HG03354 (cell line): ENCODE results near the gene LRRC57.
A peak's percentile ranks its signal among the peaks of the same experiment; 100 is the strongest.

Experiments used
- ATAC-seq: cut with Tn5 transposase; IDR thresholded peaks from one replicate; pipeline ENCODE4 v1.9.1; 2021; ENCODE audit warnings: mild to moderate bottlenecking; ENCODE audit not compliant: unreplicated experiment, poor library complexity, severe bottlenecking

Gene LRRC57

DNA sequence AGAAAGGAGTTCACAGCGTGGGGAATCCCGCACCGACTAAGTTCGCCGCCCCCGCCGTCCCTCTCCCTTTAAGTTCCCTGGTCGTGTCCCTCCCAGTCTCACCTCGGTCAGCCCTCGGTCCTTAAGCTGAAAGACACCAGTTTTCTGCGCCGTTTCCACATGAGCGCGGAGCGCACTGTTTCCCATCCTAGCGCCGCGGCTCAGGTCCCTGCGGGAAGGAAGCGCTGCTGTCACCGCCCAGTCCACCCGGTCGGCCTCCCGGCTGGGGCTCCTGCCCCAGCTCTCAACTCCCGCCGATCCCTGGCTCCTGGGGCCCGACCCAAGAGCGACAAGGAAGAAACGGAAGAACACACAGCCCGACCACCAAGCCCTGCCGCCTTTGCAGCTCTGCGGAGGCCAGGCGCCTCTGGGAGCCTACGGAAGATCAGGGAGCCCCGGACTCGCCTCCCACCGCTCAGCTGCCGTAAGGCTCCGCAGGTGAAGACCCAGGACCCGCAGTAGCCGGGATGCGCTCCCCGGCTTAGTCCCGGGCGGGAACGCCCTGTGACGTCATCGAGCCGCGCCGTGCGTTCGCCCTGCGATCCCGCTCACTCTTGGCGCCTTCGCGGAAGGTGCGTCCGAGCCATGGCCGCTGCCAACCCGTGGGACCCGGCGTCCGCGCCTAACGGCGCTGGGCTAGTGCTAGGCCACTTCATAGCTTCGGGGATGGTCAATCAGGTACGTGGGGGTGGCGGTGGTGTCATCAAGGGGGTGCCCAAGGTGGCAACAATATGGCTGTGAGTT lies at the start of gene LRRC57, which contains the start of gene HAUS2:
Gene LRRC57, minus strand, starts transcription at position 545 of the 783 bp plus-strand sequence. Its CDS starts 359 bp downstream, at position 186.
Gene HAUS2, plus strand, starts transcription at position 590 of the 783 bp plus-strand sequence. Its CDS starts 35 bp downstream, at position 625.
- ATAC-seq = peak; percentile 81

DNA sequence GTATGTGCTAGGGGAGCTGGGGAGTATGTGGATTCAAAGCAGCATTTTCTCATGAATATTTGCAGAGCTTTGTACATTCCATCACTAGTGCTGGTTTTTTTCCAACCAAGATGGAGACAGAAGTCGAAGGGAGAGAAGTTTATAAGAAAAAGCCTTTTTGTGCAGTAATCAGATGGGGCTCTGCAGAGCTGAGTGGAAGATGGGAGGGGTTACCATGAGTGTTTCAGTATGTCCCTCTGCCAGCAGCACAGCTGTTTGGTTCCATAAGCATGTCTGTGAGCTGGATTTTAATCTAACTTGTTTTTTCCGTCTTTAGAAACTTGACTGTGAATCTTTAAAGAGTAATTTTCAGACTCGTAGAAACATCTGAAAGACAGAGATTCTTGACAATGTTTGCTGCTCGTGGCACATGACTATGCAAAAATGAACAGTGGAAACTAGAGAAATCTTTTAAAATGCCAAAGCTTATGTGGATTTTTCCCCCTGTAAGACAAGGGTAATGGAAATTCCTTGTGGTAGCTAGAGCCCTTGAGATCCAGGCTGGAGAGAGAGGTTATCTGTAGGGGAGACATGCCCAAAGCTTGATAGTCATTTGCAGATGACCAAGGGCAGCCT lies 47.1 kb upstream of the LRRC57 start:
- ATAC-seq = no peak

DNA sequence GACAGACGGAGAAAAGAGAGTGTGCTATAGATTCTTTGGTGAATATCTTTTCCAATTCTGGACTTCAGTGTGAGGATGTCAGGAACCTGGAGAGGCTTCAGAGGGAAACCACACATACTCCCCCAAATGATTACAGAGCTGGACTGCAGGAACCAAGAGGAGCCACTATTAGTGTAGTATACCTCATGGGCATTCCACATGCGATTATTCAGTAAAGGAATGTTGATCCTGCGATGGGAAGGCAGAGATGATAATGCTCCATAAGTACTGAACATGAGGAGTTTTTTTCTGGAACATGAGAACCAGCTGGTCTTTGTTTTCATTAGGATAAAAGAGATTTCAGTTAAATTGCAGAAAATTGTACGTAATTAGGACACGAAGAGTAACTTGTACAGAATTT lies 45.5 kb upstream of the LRRC57 start:
- ATAC-seq = no peak

DNA sequence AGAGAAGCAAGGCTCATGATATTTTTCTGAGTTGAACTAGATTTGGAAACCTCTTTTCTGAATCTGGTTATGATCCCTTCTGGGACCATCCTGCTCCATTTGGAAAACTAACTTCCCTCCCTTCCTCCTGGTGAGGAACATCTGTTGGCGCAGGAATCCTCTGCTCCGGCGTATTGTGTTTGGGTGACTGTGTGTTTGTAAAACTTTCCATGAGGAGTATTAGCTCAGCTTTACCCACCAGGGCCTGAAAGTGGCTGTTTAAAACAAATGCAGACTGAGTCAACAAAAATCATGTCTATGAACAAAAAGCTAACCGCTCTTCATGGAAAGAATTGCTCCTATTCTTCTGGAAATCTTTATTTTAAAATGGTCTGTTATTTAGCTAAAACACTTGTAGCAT lies 44.5 kb upstream of the LRRC57 start:
- ATAC-seq = no peak

DNA sequence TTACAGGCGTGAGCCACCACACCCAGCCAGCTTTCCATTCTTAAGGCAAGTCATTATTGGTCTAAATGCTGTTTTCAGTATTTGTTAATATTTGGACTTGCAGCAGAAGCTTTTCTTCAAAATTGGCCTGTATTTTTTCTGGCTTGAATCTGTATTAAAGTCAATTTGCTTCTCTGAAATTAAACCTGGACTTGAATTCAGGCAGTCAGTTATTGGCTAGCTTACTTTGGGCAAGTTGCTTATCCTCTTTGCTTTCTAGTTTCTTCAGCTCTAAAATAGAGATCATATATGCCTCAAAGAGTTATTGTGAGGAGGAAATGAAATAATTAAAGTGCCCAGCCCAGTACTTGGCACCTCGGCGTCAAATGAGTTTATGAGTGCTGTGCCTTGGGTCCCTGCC lies 44.1 kb upstream of the LRRC57 start:
- ATAC-seq = no peak

DNA sequence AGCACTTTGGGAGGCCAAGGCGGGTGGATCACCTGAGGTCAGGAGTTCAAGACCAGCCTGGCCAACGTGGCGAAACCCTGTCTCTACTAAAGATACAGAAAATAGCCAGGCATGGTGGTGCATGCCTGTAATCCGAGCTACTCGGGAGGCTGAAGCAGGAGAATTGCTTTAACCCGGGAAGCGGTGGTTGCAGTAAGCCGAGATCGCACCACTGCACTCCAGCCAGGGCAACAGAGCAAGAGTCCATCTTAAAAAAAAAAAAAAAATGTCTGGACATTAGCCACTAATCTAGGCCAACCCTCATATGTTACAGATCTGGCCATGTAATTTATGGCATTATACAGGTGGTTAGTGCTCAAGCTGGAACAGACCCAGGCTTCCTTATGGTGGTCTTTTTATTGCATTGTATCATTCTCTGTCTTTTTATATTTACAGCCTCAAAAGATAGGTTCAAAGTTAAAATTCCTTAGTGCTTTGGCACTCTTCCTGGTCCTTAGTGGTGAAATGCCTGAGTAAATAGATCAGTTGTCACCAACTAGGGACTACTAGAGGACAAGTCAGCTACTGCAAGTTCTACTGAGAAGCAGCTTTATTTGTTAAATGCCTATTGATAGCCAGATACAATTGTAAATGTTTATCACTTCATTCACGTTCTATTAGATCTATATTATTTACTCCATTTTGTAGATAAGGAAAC lies 42.8 kb upstream of the LRRC57 start:
- no peak for ATAC-seq

DNA sequence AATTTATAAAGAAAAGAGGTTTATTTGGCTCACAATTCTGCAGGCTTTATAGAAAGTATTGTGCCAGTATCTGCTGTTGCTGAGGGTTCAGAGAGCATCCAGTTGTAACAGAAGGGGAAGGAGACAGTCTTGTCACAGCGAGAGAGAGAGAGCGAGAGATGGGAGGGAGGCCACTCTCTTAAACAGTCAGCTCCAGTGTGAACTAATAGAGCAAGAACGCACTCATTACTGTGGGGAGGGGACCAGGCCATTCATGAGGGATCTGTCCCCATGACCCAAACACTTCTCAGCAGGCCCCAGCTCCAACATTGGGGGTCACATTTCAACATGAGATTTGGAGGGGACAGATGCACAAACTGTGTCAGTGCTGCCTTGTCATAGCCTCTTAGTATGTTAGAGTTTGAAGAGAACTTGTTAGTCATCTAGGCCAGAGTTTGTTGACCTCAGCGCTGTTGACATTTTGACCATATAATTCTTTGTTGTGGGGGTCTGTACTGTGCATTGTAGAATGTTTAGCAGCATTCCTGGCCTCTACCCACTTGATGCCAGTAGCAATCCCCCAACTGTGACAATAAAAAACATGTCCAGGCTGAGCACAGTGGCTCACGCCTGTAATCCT lies 42.1 kb upstream of the LRRC57 start:
- no peak for ATAC-seq

DNA sequence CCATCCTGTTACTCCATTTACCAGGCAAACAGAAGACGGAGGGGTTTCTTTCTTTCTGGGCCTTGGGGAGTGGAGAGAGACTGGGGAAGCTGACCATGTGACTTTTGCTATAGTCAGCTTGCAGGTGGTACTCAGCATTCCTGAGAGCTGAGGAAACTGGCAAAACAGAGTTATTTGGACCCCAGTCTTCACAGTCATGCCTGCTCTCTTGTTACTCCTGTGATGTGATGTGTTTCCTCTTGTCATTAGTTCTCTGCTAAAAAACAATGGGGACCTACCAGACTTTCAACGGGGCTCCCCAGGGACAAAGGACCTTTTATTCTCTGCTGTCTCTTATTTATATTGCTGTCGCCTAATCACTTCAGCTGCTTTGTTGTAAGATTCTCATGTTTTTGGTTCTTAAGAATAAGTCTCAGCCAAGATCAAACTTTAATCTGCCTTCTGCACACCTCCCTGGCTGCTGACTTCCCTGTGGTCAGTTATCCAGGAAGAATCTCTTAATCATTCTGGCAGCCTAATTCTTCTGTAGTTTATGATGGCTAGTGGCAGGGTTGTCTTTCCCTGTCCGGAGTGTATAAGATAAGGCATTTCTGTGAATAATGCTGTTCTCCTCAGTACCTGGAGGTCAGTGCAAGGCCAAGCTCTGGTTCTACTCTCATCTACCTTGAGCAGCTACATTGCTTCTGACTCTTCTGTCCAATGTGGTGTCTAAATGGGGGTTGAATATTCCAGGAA lies 35.6 kb upstream of the LRRC57 start:
- no peak for ATAC-seq

DNA sequence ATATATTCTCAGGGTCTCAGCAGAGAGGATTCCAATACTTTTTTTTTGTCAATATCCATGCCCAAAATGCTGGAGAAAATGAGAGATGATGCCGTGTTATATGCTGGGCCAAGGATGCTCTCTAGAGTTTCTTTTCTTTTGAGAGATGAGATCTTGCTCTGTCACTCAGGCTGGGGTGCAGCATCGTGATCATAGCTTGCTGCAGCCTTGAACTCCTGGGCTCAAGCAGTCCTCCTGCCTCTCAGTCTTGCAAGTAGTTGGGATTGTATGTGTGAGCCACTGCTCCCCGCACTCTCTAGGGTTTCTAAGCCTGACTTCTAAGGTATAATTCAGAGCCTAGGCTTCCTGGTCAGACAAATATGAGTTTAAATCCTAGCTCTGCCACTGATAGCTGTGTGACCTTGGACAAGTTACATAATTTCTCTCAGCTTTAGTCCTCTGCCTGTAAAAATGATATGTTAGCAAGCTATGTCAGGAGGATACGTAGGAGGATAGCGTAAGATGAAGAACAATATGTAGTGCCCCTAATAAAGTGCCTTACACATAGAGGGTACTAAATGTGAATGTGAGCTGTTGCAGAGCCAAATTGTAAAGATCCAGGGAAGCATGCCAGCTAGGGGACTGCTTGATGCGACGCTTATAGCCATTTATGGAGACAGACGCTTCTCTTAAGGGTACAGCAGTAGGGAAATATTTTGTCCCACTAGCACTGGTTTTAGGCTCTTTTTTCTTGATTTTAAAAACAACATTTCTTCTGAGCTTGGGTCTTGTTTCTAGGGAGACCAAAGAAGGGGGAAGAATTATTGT lies 34.2 kb upstream of the LRRC57 start:
- no peak for ATAC-seq

DNA sequence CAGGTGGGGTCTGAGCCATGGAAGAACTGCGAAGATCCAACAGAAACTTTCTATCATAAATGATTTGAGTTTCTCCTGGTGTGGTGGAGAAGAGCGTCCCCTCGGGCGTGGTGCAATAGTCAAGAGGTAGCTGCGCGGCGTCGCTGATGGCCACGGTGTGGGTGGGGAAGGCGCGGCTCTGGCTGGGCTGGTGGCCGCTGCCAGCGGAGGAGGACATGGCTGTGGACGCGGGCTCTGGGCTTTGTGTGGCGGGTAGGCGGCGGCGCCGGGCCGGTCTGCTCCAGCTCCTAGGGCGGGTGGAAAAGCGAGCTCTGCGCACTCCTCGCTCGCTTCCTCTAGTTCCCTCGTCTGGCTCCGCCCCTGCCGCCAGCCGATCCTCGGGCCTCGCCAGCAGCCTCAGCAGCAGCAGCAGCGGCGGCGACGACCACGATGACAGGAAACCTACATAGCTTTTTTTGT lies 32.7 kb upstream of the LRRC57 start:
- ATAC-seq = peak; percentile 82

DNA sequence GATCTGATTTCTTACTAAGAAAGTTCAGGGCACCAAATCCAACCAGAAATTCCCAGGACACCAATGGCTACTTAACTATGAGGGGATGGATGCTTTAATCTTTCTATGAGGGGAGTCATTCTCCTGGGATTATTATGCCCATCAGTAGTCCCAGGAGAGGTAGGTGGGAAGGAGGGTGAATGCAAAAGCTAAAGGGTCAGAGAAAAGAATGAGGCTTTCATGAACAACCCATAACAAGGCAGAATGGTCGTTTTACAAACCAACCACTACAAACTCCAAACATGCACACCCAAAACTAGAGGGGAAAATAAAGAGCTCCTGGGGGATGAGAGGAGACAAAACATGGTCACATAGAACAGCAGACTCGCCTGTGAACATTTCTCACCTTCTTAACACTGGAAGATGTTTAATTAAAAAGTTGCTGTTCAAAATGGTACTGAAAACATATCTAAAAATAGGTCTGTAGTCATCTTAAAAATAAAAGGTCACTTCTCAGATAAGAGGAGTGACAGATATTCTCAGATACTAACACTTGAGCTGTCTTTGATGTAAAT lies 30.5 kb upstream of the LRRC57 start:
- ATAC-seq = no peak

DNA sequence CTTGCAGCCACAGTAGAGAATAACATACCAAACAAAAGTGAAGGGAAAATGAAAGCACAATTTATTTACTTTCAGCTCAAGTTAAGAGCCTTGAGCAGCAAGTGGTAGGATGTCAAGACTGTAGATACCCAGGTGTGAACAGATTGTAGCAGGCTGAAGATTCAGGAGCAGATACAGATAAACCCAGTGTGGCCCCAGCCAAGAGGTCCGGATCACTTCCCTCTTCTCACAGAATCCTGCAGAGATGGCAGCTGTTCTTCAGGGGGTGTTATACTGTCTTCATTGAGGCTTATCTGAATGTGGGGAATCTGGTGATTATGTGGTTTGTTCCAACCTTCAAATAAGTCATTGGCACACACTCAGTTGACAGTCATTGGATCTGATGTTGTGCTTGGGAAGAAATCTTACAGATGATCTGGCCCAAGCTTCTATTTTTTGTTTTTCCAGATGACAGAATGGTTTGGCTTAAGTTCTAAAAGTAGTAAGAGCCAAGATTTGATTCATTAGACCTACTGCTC lies 29.0 kb upstream of the LRRC57 start:
- ATAC-seq = no peak

DNA sequence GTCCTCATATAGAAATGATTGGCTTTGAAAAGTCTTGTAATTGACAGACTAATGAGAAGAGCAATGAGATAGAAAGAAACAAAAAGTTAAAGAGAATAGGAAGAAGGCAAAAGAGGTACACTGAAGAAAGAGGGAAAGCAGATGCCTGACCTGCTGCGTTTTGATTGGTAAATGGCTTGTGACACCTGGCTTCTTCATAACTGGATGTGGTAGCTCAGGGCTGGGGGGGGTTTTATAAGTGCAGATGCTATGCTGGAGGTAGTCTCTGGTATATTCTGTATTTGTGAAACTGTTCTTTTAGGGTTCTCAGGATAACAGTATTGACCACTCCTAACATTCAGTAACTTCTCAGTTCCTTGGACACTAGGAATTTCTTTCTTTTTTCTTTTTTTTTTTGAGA lies 28.2 kb upstream of the LRRC57 start:
- ATAC-seq = no peak

DNA sequence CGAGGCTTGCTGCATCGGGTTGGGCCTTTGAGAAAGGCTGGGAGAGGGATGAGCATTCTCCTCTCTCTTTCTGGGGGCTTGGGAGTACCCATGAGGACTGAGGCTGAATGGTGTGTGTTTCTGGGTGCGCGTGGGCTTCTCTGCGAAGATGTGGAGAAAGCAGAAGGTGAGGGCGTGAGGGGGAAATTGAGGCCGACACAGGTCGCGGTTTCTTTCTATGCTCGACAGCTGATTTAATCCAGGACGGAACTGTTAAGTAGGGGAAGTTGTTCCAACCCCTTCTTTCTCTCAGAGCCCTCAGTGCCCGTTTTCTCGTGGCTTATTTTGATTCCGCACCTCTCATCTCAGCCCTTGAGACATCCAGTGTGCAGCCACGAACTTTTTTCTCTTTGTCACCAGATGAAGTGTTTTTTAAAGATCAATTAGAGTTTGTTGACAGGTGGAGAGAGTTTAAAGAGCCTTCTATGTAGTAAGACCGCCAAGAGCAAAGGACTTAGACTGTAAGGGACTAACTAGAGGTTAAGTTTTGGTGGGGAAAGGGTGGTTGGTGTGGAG lies 27.5 kb upstream of the LRRC57 start:
- no peak for ATAC-seq

DNA sequence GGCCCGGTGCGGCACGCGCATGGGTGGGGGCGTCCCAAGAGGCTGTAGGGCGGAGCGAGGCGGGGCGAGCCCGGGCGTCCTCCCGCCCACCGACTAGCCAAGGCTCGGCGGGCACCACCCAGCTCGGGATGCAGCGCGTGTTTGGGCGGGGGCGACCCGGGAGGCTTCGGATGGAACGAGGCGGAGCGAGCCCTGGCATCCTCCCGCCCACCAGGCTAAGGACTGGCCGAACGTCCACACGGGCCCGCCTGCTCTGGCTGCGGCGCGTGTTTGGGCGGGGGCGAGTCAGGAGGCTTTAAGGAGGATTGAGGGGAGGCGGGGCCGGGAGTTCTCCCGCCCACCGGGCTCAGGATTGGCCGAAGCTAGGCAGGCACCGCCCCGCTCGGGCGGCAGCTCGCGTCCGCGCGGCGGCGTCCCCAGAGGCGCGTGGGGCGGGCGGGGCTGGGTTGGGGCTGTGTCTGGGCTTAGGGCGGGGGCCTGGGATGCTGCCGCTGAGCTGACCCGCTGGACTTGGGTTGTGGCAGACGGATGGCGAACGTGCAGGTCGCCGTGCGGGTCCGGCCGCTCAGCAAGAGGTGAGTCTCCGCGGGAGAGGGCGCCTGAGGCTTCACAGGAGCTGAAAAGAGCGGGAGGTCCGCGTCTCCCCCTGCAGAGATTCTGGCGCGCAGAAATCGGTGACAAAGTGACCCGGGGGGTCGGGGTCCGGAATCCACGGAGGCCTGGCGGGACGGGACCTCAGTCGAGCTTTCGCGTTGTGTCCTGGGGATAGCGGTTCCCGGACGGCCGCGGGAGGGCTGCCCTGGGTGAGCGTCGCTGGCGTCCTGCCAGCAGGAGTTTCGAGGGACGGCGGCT lies 26.8 kb upstream of the LRRC57 start, which contains the start of gene STARD9:
Gene STARD9, plus strand, starts transcription at position 419 of the 852 bp plus-strand sequence. Its CDS starts 110 bp downstream, at position 529.
- ATAC-seq = peak; percentile 90

DNA sequence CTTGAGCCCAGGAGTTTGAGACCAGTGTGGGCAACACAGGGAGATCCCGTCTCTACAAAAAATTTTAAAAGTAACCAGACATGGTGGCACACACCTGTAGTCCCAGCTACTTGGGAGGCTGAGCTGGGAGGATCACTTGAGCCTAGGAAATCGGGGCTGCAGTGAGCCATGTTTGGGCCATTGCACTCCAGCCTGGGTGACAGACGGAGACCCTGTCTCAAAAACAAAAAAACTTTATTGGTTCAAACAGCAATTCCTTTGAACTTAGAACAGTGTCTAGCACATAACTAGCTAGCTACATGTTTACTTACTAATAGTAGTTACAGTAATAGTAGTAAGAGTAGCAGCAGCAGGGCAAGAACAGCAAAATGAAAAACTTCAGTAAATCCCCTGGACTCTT lies 10.1 kb upstream of the LRRC57 start:
- no peak for ATAC-seq
